Ovary (tissue), 3 donors: Measurements from ENCODE around the gene MELK.

ENCODE experiments used
- CTCF ChIP-seq, 3 donors: fragments of 450-650 bp in 2 of 3; fragments of 200-600 bp in 1 of 3; IDR thresholded peaks; one replicate each; pipeline versions ENCODE4 v1.5.1 to v1.8.0; 2016 to 2022; ENCODE audit warnings: antibody characterized with exemption in 3 of 3, mild to moderate bottlenecking in 1 of 3
- EP300 ChIP-seq: sonication (generic); formaldehyde crosslinking; IDR thresholded peaks from one replicate; pipeline ENCODE4 v1.6.1; 2017; ENCODE audit warnings: antibody characterized with exemption
- POLR2A ChIP-seq: fragments of 450-650 bp; IDR thresholded peaks from one replicate; pipeline ENCODE4 v1.6.1; 2017; ENCODE audit warnings: antibody characterized with exemption, mild to moderate bottlenecking, moderate library complexity
- donor health status: DM: no; HTN: no; CAD: no.

- TF ChIP-seq POLR2A: no peak
- TF ChIP-seq CTCF (IDR thresholded peaks at IDR 0.05): no peak
- TF ChIP-seq EP300: no peak
Measured at GRCh38 chr9:36671561-36671960, 98.9 kb downstream of the MELK start.
